HepG2 (cell line): ENCODE data around the gene SOWAHB. TPM values are rescaled to one million over a fixed set of nuclear protein-coding genes. Genes with fewer than 3 reads are reported as not detected.
A peak's percentile ranks its signal among the peaks of the same experiment; 100 is the strongest.

Experiments used
- DPF2 ChIP-seq: sonication (generic); formaldehyde crosslinking; IDR thresholded peaks from 2 replicates; pipeline ENCODE4 v1.4.0; 2020; ENCODE audit warnings: mild to moderate bottlenecking, low read depth, missing genetic modification reagents, borderline replicate concordance
- KDM2A ChIP-seq: sonication (generic); formaldehyde crosslinking; IDR thresholded peaks from 2 replicates; pipeline ENCODE4 v1.4.0; 2020; ENCODE audit warnings: low read depth, missing genetic modification reagents, borderline replicate concordance
- SALL2 ChIP-seq: sonication (generic); formaldehyde crosslinking; IDR thresholded peaks from 2 replicates; pipeline ENCODE4 v1.8.1; 2023; ENCODE audit warnings: mild to moderate bottlenecking, missing genetic modification reagents, inconsistent platforms
- SRSF1 ChIP-seq: fragments of 200-400 bp; formaldehyde crosslinking; optimal IDR thresholded peaks from 2 replicates; pipeline ENCODE3; 2017; ENCODE audit warnings: mild to moderate bottlenecking, low read depth, low read length, moderate library complexity
- ZNF282 ChIP-seq: fragments of 450-650 bp; IDR thresholded peaks from 2 replicates; pipeline ENCODE4 v1.6.1; 2018; ENCODE audit not compliant: partially characterized antibody
- ZNF354B ChIP-seq: sonication (generic); formaldehyde crosslinking; IDR thresholded peaks from 2 replicates; pipeline ENCODE4 v1.8.0; 2022; ENCODE audit warnings: mild to moderate bottlenecking, missing genetic modification reagents
- ZNF574 ChIP-seq: sonication (generic); formaldehyde crosslinking; IDR thresholded peaks from 2 replicates; pipeline ENCODE4 v1.4.0; 2020; ENCODE audit warnings: missing genetic modification reagents
- polyA plus RNA-seq, 8 experiments: library from polyadenylated mRNA; depleted of rRNA in 3 of 8; stranded (reverse) in 7 of 8; unstranded in 1 of 8; fragments of >200 nt; fragmentation: Illumina TruSeq in 4 of 8; extraction: Trizol in 4 of 8; gene quantifications; 2 replicates each; pipeline versions ENCODE4 v1.2.1 to v1.2.3, GENCODE V29; 2011 to 2016; ENCODE audit warnings: low read depth in 4 of 8, missing spikeins in 1 of 8, mixed read lengths in 1 of 8; ENCODE audit not compliant: insufficient read depth in 1 of 8
- total RNA-seq, 5 experiments: library from RNA; depleted of rRNA; stranded (reverse); fragments of >200 nt; fragmentation: Illumina TruSeq; extraction: Trizol; gene quantifications; 2 replicates each; pipeline ENCODE4 v1.2.3, GENCODE V29; 2016; ENCODE audit warnings: low read depth in 1 of 5
- TF ChIP-seq, protein P1 (sequence below): sonication (generic); formaldehyde crosslinking; IDR thresholded peaks from 2 replicates; pipeline ENCODE4 v1.5.1; 2020; ENCODE audit warnings: mild to moderate bottlenecking, missing genetic modification reagents, moderate library complexity
- TF ChIP-seq, protein P2 (sequence below): sonication (generic); formaldehyde crosslinking; IDR thresholded peaks from 2 replicates; pipeline ENCODE4 v1.5.0; 2020; ENCODE audit warnings: mild to moderate bottlenecking, missing genetic modification reagents
- TF ChIP-seq, protein P3 (sequence below), 2 experiments: sonication (generic) in 1 of 2; formaldehyde crosslinking in 1 of 2; IDR thresholded peaks; 2 replicates each; pipeline versions ENCODE4 v1.4.0 to v1.6.1; 2018 to 2020; ENCODE audit warnings: missing genetic modification reagents in 2 of 2, borderline replicate concordance in 1 of 2, low read depth in 1 of 2, mild to moderate bottlenecking in 1 of 2, missing biosample characterization in 1 of 2

Gene SOWAHB
- total and polyA plus RNA-seq, 2 of the 13 experiments (the other 11 are each of a cell fraction or from before 2014, with no cell fraction given): 0.12 to 0.51 TPM

- TF ChIP-seq ZNF574 (CRISPR knock-in tag) (0 out of 2 replicates have a peak, but pooled peaks have one; percentile 25), SRSF1 (peak; percentile 54), SALL2 (CRISPR knock-in tag) (0 out of 2 replicates have a peak, but pooled peaks have one; percentile 10), ZNF354B (CRISPR knock-in tag) (no peak), DPF2 (CRISPR knock-in tag) (no peak), KDM2A (CRISPR knock-in tag) (peak; percentile 15; the same call in 1 of the 2 replicates), ZNF282 (no peak)
- TF ChIP-seq, protein P1, sequence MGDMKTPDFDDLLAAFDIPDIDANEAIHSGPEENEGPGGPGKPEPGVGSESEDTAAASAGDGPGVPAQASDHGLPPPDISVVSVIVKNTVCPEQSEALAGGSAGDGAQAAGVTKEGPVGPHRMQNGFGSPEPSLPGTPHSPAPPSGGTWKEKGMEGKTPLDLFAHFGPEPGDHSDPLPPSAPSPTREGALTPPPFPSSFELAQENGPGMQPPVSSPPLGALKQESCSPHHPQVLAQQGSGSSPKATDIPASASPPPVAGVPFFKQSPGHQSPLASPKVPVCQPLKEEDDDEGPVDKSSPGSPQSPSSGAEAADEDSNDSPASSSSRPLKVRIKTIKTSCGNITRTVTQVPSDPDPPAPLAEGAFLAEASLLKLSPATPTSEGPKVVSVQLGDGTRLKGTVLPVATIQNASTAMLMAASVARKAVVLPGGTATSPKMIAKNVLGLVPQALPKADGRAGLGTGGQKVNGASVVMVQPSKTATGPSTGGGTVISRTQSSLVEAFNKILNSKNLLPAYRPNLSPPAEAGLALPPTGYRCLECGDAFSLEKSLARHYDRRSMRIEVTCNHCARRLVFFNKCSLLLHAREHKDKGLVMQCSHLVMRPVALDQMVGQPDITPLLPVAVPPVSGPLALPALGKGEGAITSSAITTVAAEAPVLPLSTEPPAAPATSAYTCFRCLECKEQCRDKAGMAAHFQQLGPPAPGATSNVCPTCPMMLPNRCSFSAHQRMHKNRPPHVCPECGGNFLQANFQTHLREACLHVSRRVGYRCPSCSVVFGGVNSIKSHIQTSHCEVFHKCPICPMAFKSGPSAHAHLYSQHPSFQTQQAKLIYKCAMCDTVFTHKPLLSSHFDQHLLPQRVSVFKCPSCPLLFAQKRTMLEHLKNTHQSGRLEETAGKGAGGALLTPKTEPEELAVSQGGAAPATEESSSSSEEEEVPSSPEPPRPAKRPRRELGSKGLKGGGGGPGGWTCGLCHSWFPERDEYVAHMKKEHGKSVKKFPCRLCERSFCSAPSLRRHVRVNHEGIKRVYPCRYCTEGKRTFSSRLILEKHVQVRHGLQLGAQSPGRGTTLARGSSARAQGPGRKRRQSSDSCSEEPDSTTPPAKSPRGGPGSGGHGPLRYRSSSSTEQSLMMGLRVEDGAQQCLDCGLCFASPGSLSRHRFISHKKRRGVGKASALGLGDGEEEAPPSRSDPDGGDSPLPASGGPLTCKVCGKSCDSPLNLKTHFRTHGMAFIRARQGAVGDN (CRISPR knock-in tag): no peak; the same call in 1 of the 2 replicates
- TF ChIP-seq, protein P2, sequence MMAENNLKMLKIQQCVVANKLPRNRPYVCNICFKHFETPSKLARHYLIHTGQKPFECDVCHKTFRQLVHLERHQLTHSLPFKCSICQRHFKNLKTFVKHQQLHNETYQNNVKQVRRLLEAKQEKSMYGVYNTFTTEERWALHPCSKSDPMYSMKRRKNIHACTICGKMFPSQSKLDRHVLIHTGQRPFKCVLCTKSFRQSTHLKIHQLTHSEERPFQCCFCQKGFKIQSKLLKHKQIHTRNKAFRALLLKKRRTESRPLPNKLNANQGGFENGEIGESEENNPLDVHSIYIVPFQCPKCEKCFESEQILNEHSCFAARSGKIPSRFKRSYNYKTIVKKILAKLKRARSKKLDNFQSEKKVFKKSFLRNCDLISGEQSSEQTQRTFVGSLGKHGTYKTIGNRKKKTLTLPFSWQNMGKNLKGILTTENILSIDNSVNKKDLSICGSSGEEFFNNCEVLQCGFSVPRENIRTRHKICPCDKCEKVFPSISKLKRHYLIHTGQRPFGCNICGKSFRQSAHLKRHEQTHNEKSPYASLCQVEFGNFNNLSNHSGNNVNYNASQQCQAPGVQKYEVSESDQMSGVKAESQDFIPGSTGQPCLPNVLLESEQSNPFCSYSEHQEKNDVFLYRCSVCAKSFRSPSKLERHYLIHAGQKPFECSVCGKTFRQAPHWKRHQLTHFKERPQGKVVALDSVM (CRISPR knock-in tag): no peak
- TF ChIP-seq, protein P3, sequence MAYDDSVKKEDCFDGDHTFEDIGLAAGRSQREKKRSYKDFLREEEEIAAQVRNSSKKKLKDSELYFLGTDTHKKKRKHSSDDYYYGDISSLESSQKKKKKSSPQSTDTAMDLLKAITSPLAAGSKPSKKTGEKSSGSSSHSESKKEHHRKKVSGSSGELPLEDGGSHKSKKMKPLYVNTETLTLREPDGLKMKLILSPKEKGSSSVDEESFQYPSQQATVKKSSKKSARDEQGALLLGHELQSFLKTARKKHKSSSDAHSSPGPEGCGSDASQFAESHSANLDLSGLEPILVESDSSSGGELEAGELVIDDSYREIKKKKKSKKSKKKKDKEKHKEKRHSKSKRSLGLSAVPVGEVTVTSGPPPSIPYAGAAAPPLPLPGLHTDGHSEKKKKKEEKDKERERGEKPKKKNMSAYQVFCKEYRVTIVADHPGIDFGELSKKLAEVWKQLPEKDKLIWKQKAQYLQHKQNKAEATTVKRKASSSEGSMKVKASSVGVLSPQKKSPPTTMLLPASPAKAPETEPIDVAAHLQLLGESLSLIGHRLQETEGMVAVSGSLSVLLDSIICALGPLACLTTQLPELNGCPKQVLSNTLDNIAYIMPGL (CRISPR knock-in tag; IDR thresholded peaks at IDR 0.05; ENCODE audit: borderline replicate concordance in 1 of 2, low read depth in 1 of 2): 0 out of 4 replicates have a peak, but pooled peaks of 1 of the 2 experiments have one; percentile 1
Observed at GRCh38 chr4:76897536-76898384, at the start of gene SOWAHB (continued).
